DMS 273 treated with DMSO at 0.1 percent for 48 hours (cell line): ENCODE data around the gene CTIF.

Experiments
- DNase-seq: peaks from one replicate; lab custom pipeline; 2025; lab: John Stamatoyannopoulos, UW

The CTIF gene

GRCh38 chr18:48682768-48683167, 143.9 kb downstream of the CTIF start:
- DNase-seq, result no peak

- DNase-seq, result no peak
Observed at GRCh38 chr18:48683197-48683596, 144.4 kb downstream of the CTIF start.

GRCh38 chr18:48683661-48684060, 144.8 kb downstream of the CTIF start:
- no peak for DNase-seq

GRCh38 chr18:48687346-48688042, 148.7 kb downstream of the CTIF start:
- DNase-seq, result no peak

GRCh38 chr18:48688961-48689360, 150.1 kb downstream of the CTIF start:
- no peak for DNase-seq

- no peak for DNase-seq
Observed at GRCh38 chr18:48689548-48689947, 150.7 kb downstream of the CTIF start.

DNA sequence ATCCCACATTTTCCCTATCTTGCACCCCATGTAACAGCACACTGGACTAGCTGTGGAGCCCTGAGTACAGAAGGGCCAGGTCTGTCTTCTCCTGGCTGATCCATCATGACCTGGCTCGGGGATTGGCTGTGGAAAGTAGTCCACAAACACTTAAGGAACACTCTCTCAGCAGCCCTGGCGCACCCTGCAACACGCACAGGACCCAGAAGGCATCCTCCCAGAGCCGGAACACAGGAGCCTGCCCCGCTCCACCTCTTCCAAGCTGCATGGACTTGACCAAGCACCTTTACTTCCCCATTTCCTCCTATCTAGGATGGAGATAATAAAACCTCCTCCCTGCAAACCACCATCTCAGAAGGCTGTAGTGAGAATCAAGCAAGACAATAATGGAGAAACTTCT, 151.7 kb downstream of the CTIF start:
- DNase-seq, result no peak

DNA sequence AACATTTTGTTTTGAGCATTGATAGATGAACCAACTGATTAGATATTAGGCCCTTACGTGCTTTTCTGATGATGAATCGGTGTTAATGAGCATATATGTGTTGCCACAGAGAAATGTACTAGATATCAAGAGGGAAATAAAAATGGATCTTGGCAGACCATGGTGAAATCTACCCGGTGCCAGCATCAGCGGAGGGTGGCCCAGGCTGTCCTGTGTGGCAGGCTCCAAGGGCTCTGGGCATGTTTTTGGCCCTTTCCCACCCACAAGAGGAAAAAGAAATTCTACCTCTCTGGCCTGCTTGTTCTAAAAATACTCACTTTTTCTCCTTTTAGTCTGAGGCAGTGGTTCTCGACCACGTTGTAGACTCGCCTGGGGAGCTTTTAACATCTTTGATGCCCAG, 154.2 kb downstream of the CTIF start:
- no peak for DNase-seq

DNA sequence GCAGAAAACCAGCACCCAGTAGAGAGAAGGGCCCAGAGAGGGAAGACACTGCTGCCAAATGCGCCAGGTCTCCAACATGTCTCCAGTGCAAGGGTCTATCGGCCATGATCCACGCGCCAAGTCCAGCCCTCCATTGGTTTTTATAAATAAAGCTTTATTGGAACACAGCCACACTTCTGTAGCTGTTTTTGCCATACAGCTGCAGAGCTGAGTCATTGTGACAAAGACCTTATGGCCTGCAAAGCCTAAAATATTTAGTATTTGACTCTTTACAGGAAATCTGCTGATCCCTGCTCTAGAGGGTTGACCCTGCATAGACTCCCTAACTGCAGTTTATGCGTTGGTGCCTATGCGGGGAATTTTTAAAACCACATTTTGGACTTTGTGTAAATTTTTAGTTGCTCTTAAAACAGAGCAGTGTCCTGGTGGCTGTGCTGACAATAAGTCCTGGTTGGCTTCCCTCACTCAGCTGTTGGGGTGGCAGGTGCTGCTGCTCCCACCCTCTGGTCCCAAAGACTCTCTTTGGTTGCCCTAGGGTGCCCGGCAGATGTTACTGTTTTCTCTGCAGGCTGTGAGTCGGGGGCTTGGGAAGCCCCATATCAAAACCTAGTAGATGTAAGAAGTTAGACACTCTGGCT, 154.9 kb downstream of the CTIF start:
- DNase-seq, result no peak

- no peak for DNase-seq
Observed at GRCh38 chr18:48694295-48694694, 155.5 kb downstream of the CTIF start.

GRCh38 chr18:48695671-48696070, 156.8 kb downstream of the CTIF start:
- DNase-seq, result no peak

- no peak for DNase-seq
Observed at GRCh38 chr18:48696218-48696617, 157.4 kb downstream of the CTIF start.

DNA sequence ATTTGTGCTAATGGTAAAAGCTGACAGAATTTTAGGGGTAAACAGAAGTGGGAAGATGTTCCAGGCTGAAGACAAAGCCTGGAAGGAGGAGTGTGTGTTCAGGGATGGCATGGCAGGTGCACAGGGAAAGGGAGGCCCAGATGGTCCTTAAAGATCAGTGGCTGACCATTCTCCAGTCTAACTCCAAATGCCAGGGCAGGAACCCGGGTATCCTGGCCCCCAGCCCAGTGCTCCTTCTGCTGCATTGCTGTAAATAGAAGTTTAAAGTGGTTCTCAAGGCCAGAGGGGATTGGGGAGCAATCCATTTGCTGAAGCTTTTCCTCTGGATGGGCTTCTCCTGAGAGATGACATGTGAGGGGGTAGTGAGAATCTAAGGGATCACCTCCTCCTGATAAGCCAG, 158.6 kb downstream of the CTIF start:
- no peak for DNase-seq

DNA sequence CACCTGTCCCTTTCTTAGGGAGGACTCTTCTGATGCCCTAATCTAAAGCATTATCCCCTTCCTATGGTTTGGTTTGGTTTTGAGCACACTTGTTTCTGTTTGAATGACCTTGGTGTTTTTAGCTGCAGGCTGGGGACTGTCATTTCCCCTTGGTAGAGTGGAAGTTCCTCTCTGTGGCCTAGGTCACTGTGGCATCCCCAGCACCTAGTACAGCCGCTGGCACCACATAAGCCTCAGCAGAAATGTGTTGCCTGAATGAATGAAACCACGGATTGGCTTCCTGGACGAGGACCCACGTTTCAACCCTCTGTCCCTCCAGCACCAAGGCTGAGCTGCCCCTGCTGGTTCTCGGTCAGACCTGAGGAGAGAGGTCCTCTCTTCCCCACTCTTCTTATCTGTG, 159.9 kb downstream of the CTIF start:
- DNase-seq, result no peak

GRCh38 chr18:48699761-48700160, 160.9 kb downstream of the CTIF start:
- no peak for DNase-seq

- DNase-seq, result no peak
Observed at GRCh38 chr18:48700446-48700845, 161.6 kb downstream of the CTIF start.

- DNase-seq, result no peak
Observed at GRCh38 chr18:48702346-48703027, 163.7 kb downstream of the CTIF start.

DNA sequence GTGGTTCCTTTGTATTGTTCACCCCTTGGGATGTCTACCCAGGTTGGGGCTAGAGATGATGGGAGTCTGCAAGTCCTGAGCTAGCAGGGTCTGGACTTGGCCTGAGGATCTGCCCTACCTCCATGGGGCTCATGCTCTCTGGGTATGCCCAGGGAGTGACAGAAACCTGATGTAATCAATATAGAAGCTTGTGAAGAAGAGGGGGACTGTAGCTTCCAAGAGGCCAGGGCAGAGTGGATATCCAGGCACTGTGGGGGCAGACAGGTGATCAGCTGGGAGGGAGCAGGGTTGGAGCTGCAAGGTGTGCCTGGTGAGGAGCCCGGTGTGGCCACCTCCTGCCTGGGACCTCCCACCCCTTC, 164.2 kb downstream of the CTIF start:
- DNase-seq, result no peak

DNA sequence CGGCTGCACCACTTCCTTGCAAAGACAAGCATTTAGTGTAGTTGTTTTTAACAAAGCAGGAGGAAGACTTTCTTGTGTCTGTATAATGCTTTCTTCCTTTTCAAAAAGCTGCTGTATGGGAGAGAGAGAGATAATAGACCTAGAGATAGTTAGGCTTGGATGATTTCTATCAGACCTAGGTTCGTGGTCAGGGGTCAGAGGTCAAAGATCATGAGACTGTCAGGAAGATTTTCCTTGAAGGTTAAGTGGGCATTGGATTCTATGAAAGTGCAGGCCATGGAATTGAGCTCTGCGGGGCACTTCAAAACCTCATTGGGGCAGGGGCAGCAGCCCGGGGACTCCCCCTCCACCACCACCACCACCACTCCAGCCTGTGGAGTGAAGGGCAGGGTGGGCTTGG, 164.6 kb downstream of the CTIF start:
- DNase-seq, result no peak

GRCh38 chr18:48705043-48705442, 166.2 kb downstream of the CTIF start:
- DNase-seq, result no peak

DNA sequence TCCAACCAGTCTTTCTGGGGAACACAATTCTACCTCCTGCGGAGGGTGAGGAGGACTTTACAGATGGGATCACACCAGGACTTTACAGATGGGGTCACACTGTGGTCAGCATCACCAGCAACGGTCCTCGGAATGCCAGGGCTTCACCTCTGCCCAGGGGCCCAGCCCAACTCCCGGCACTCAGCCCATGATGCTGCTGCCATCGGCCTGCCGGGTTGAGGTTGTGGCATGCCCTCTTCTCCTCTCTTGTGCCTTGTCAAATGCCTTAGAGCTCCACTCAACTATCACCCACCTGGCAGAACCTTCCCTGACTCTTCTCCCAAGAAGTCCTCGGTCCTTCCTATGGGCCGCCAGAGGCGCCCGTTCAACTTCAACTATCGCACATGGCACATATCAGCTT, 166.7 kb downstream of the CTIF start:
- DNase-seq, result no peak

- no peak for DNase-seq
Observed at GRCh38 chr18:48706731-48707130, 167.9 kb downstream of the CTIF start.

DNA sequence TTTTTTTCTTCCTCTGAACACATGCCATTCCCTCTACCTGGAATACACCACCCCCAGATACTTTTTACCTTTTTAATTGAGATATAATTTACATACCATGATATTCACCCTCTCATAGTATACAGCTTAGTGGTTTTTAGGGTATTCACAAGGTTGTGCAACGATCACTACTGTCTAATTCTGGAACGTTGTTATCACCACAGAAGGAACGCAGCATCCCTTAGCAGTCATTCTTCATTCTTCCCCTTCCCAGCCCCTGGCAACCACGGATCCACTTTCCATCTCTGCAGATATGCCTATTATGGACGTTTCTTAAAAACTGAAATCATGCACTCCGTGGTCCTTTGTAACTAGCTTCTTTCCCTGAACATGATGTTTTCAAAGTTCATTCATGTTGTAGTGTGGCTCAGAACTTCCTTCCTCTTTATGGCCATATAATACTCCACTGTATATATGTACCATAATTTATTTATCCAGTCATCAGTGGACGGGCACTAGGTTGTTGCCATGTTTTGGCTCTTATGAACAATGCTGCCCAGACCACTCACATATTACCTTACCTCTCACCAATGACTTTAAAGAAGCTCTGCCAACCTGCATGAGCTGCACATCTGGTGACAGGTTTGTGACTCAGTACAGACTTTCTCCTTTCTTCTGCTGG, 168.9 kb downstream of the CTIF start:
- no peak for DNase-seq
